ENCODE data around the gene UPP1. TPM values are rescaled to one million over a fixed set of nuclear protein-coding genes. Genes with fewer than 3 reads are reported as not detected.

UPP1 gene
- total and polyA plus RNA-seq, 10 of the 15 experiments (the other 5 are each of a cell fraction or from before 2014, with no cell fraction given) = 0.93 to 7.9 (median 3.8) TPM

GRCh38 chr7:48107926-48108472 is 18.9 kb downstream of the UPP1 start:
- Histone ChIP-seq H2AFZ (ENCODE audit: control insufficient read depth, low read depth, low read length) (no peak overlapping the region), H3K4me2 (ENCODE audit: control insufficient read depth, insufficient read depth) (no peak overlapping the region), H4K20me1 (ENCODE audit: control insufficient read depth, insufficient read depth) (no peaks in the 10 kb centered on the region), H3K27ac (ENCODE audit: control insufficient read depth, insufficient read depth) (no peak overlapping the region), H3K4me3 (no peak overlapping the region), H3K36me3 (ENCODE audit: control insufficient read depth in 2 of 2, insufficient read depth in 2 of 2, low read length in 1 of 2) (no peaks in the 10 kb centered on the region), H3K9me3 (replicated peaks; ENCODE audit: control insufficient read depth, insufficient read depth, low read length) (no peaks in the 10 kb centered on the region), H3K9ac (ENCODE audit: control insufficient read depth, insufficient read depth, low read length) (no peak overlapping the region), H3K79me2 (ENCODE audit: control insufficient read depth, insufficient read depth, low read length) (no peaks in the 10 kb centered on the region), H3K27me3 (replicated peaks in 1 of 2; ENCODE audit: control insufficient read depth in 2 of 2, insufficient read depth in 2 of 2, low read length in 1 of 2) (no peaks in the 10 kb centered on the region), H3K4me1 (ENCODE audit: control insufficient read depth, insufficient read depth, low read length) (no peaks in the 10 kb centered on the region)
- intact Hi-C loops (cut with micrococcal nuclease; ENCODE audit: unreplicated experiment) (no loop called here), in situ Hi-C loops (cut with MboI) (loop anchor here (5.0 kb wide), 1 partner anchor 116 kb away; no protein-coding TSS in a partner anchor)
- no peak for DNase-seq (ENCODE audit: low read depth, low spot score)
- no TSS peak for BruUV-seq (replicated peaks)
- no peak for ATAC-seq
- RAD21 ChIA-PET (ENCODE audit: unreplicated experiment) = interaction anchor here (1.3 to 7.0 kb wide), 3 partner anchors 116 to 169 kb away, joined by 3 to 79 read pairs (median 53); no protein-coding TSS in a partner anchor
- 90% methylated on average over 18 of the region's 18 CpGs for WGBS (ENCODE audit: insufficient coverage, insufficient replicate concordance, low lambda C conversion rate, missing lambda C conversion rate)
- no peak for FAIRE-seq
- CTCF ChIA-PET = interaction anchor here (0.8 to 11.4 kb wide), 8 partner anchors 13 to 163 kb away, joined by 3 to 210 read pairs (median 8); partner anchors contain the start of gene UPP1
- SMC1A ChIA-PET (ENCODE audit: uncharacterized antibody, unreplicated experiment) = interaction anchor here (0.7 to 3.8 kb wide), 7 partner anchors 8 to 163 kb away, joined by 3 to 41 read pairs (median 4); no protein-coding TSS in a partner anchor
- POLR2A ChIA-PET = no interaction called here
- TF ChIP-seq ASH2L (IDR thresholded peaks at IDR 0.05; ENCODE audit: borderline replicate concordance, low read depth) (no peak), POU2F2 (IDR thresholded peaks at IDR 0.05; ENCODE audit: borderline replicate concordance, low read depth, low read length) (no peak), MYB (IDR thresholded peaks at IDR 0.05; ENCODE audit: borderline replicate concordance, low read depth, low read length) (no peak), ZNF24 (IDR thresholded peaks at IDR 0.05) (no peak), FOXM1 (IDR thresholded peaks at IDR 0.05; ENCODE audit: low read depth, low read length) (no peak), MEF2B (IDR thresholded peaks at IDR 0.05; ENCODE audit: partially characterized antibody, poor library complexity, severe bottlenecking) (no peak), NR2F1 (conservative IDR thresholded peaks at IDR 0.05) (no peak), ATF3 (IDR thresholded peaks at IDR 0.05; ENCODE audit: borderline replicate concordance, extremely low read depth, low read depth, low read length) (no peak), NFYB (IDR thresholded peaks at IDR 0.05; ENCODE audit: insufficient read depth, low read depth, low read length) (no peak), CREM (IDR thresholded peaks at IDR 0.05; ENCODE audit: low read depth) (no peak), CREB1 (IDR thresholded peaks at IDR 0.05; ENCODE audit: low read depth) (no peak), ZNF622 (IDR thresholded peaks at IDR 0.05) (no peak), DPF2 (IDR thresholded peaks at IDR 0.05) (no peak), CTCF (IDR thresholded peaks at IDR 0.05 in 2 of 3, conservative IDR thresholded peaks at IDR 0.05 in 1 of 3; ENCODE audit: control insufficient read depth in 2 of 3, extremely low read depth in 1 of 3, insufficient read depth in 1 of 3, low read depth in 3 of 3, low read length in 3 of 3) (no peak), SUZ12 (IDR thresholded peaks at IDR 0.05; ENCODE audit: unreplicated experiment) (no peak), NFXL1 (IDR thresholded peaks at IDR 0.05; ENCODE audit: borderline replicate concordance) (no peak), REST (IDR thresholded peaks at IDR 0.05; ENCODE audit: low read depth, low read length) (no peak), ELK1 (IDR thresholded peaks at IDR 0.05; ENCODE audit: low read depth, low read length) (no peak)
